Neural cell (in vitro differentiated cells): Measurements from ENCODE around the gene RAB3C.

Experiments used
- EZH2 ChIP-seq: fragments of 200-600, 300-800 bp; shearing (Covaris generic), sonication (generic); IDR thresholded peaks from 2 replicates; pipeline ENCODE4 v1.6.1; 2014; ENCODE audit warnings: antibody characterized with exemption, low read length, borderline replicate concordance, mild to moderate bottlenecking; ENCODE audit not compliant: insufficient read depth, poor library complexity, severe bottlenecking
- POLR2AphosphoS5 ChIP-seq: IDR thresholded peaks from 2 replicates; pipeline ENCODE4 v1.6.1; 2012
- RAD21 ChIP-seq: fragments of 450-650 bp; conservative IDR thresholded peaks from 2 replicates; pipeline ENCODE4 v1.6.1; 2014; ENCODE audit warnings: antibody characterized with exemption, mild to moderate bottlenecking, moderate library complexity
- SMC3 ChIP-seq: fragments of 450-650 bp; conservative IDR thresholded peaks from 2 replicates; pipeline ENCODE4 v1.6.1; 2014; ENCODE audit warnings: antibody characterized with exemption, mild to moderate bottlenecking, moderate library complexity; ENCODE audit not compliant: poor library complexity
- TAF1 ChIP-seq: IDR thresholded peaks from 2 replicates; pipeline ENCODE4 v1.6.1; 2012; ENCODE audit warnings: low read depth
- TF ChIP-seq, protein P1 (sequence below): fragments of 450-650 bp; IDR thresholded peaks from 2 replicates; pipeline ENCODE4 v1.5.1; 2014; ENCODE audit warnings: antibody characterized with exemption, mild to moderate bottlenecking, moderate library complexity; ENCODE audit not compliant: poor library complexity, severe bottlenecking

DNA sequence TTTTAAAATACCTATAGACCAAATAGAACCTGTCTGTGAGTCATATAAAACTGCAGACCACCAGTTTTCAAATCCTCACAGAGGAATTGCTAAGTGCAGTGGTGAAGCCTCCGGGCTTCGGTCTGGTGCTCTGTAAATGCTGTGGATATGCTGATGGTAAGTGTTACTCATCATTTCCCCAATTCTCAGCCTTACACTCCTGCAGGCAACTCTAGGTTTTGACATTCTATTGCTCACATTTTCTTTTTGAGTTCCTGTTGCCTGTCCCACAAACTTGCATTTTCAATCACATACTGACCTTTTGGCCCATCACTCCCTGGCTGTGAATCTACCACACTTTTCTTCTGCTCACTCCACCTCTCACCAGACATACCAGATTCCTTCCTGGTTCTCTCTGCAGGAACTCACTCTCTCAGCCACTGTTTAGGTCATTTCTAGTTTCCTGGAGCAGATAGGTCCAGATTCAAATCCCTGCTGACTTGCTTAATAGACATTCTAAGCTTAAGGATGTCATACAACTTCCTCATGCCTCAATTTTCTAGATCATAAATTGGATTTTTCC, 192.9 kb downstream of the RAB3C start:
- TF ChIP-seq SMC3 (no peak), POLR2AphosphoS5 (no peak), EZH2 (no peak), RAD21 (no peak), TAF1 (no peak)
- TF ChIP-seq, protein P1, sequence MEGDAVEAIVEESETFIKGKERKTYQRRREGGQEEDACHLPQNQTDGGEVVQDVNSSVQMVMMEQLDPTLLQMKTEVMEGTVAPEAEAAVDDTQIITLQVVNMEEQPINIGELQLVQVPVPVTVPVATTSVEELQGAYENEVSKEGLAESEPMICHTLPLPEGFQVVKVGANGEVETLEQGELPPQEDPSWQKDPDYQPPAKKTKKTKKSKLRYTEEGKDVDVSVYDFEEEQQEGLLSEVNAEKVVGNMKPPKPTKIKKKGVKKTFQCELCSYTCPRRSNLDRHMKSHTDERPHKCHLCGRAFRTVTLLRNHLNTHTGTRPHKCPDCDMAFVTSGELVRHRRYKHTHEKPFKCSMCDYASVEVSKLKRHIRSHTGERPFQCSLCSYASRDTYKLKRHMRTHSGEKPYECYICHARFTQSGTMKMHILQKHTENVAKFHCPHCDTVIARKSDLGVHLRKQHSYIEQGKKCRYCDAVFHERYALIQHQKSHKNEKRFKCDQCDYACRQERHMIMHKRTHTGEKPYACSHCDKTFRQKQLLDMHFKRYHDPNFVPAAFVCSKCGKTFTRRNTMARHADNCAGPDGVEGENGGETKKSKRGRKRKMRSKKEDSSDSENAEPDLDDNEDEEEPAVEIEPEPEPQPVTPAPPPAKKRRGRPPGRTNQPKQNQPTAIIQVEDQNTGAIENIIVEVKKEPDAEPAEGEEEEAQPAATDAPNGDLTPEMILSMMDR: no peak
